Smooth muscle cell (in vitro differentiated cells): Measurements from ENCODE around the gene TNFAIP8L3. TPM values are rescaled to one million over a fixed set of nuclear protein-coding genes. Genes with fewer than 3 reads are reported as not detected.

ENCODE experiments used
- DNase-seq: peaks from one replicate; lab custom pipeline; 2025; ENCODE audit not compliant: unreplicated experiment; lab: John Stamatoyannopoulos, UW
- H2AFZ ChIP-seq: fragments of 200-600 bp; sonication (generic); 2 replicates; pipeline ENCODE4 v1.6.0; 2016; ENCODE audit warnings: antibody characterized with exemption, low read depth, mild to moderate bottlenecking
- H3F3A ChIP-seq: fragments of 200-600 bp; sonication (generic); 2 replicates; pipeline ENCODE4 v1.6.0; 2017; ENCODE audit warnings: antibody characterized with exemption, low read depth
- H3K27ac ChIP-seq: fragments of 200-600 bp; sonication (generic); 2 replicates; pipeline ENCODE4 v1.5.1; 2016; ENCODE audit warnings: low read depth, mild to moderate bottlenecking
- H3K27me3 ChIP-seq: fragments of 200-600 bp; sonication (generic); 2 replicates; pipeline ENCODE4 v1.6.1; 2016; ENCODE audit warnings: low read depth, mild to moderate bottlenecking
- H3K36me3 ChIP-seq: fragments of 200-600 bp; sonication (generic); 2 replicates; pipeline ENCODE4 v1.5.1; 2016; ENCODE audit warnings: low read depth
- H3K4me1 ChIP-seq: fragments of 200-600 bp; sonication (generic); 2 replicates; pipeline ENCODE4 v1.5.1; 2016; ENCODE audit warnings: low read depth
- H3K4me2 ChIP-seq: fragments of 200-600 bp; sonication (generic); 2 replicates; pipeline ENCODE4 v1.6.0; 2016; ENCODE audit warnings: mild to moderate bottlenecking
- H3K4me3 ChIP-seq: fragments of 200-600 bp; sonication (generic); 2 replicates; pipeline ENCODE4 v1.5.1; 2016; ENCODE audit warnings: mild to moderate bottlenecking
- H3K79me2 ChIP-seq: fragments of 200-600 bp; sonication (generic); 2 replicates; pipeline ENCODE4 v1.6.0; 2016; ENCODE audit warnings: low read depth, mild to moderate bottlenecking
- H3K9ac ChIP-seq: fragments of 200-600 bp; sonication (generic); 2 replicates; pipeline ENCODE4 v1.6.0; 2016; ENCODE audit warnings: low read depth
- H3K9me3 ChIP-seq: fragments of 200-600 bp; sonication (generic); replicated peaks from 2 replicates; pipeline ENCODE4 v1.5.1; 2016; ENCODE audit warnings: low read depth
- H4K20me1 ChIP-seq: fragments of 200-600 bp; sonication (generic); 2 replicates; pipeline ENCODE4 v1.6.0; 2016; ENCODE audit warnings: low read depth
- CTCF ChIP-seq: fragments of 200-600 bp; sonication (generic); IDR thresholded peaks from 2 replicates; pipeline ENCODE4 v1.5.1; 2017; ENCODE audit warnings: borderline replicate concordance, mild to moderate bottlenecking, antibody characterized with exemption; ENCODE audit not compliant: insufficient read depth, poor library complexity, severe bottlenecking
- WGBS: methylation state at CpG from one replicate; pipeline ENCODE4 v1.1.7; 2016; ENCODE audit warnings: low lambda C conversion rate; 5-methylcytosine and 5-hydroxymethylcytosine counted together
- polyA plus RNA-seq: library from polyadenylated mRNA; unstranded; fragments of >200 nt; fragmentation: Nextera tagmentation; extraction: Ambion mirVana; gene quantifications from 2 replicates; pipeline ENCODE4 v1.2.1, GENCODE V29; 2016
- total RNA-seq: library from RNA; depleted of rRNA; stranded (reverse); fragments of >200 nt; gene quantifications from 2 replicates; pipeline ENCODE4 v1.2.3, GENCODE V29; 2014

TNFAIP8L3 gene
- total and polyA plus RNA-seq, 2 experiments from 2014 or later: not detected

GRCh38 chr15:51137880-51138430 is 43.2 kb upstream of the TNFAIP8L3 start:
- Histone ChIP-seq H3K79me2 (no peaks in the 10 kb centered on the region), H3K4me2 (no peak overlapping the region), H3K4me3 (no peak overlapping the region), H3K27ac (no peak overlapping the region), H3K27me3 (no peaks in the 10 kb centered on the region), H3K4me1 (no peaks in the 10 kb centered on the region), H4K20me1 (no peaks in the 10 kb centered on the region), H3K9me3 (no peaks in the 10 kb centered on the region), H3K36me3 (no peaks in the 10 kb centered on the region), H3F3A (no peaks in the 10 kb centered on the region), H3K9ac (no peak overlapping the region), H2AFZ (no peak overlapping the region)
- no peak for DNase-seq
- no peak for TF ChIP-seq CTCF
- 60% methylated on average over 5 of the region's 5 CpGs for WGBS

- no peak for TF ChIP-seq CTCF
- H3K27me3 ChIP-seq: no peaks in the 10 kb centered on the region
- 83% methylated on average over 1 of the region's 1 CpG for WGBS
These were observed 42.3 kb upstream of the TNFAIP8L3 start for GRCh38 chr15:51137024-51137423.

GRCh38 chr15:51135276-51135675 is 40.6 kb upstream of the TNFAIP8L3 start:
- 97% methylated on average over 2 of the region's 2 CpGs for WGBS
- no peak for TF ChIP-seq CTCF
- H2AFZ ChIP-seq: no peak overlapping the region

More at GRCh38 chr15:51137024-51137423, 42.3 kb upstream of the TNFAIP8L3 start:
- Histone ChIP-seq H3K4me2 (no peak overlapping the region), H3K4me3 (no peak overlapping the region), H3K9ac (no peak overlapping the region), H3K36me3 (no peaks in the 10 kb centered on the region), H3K79me2 (no peaks in the 10 kb centered on the region), H3K4me1 (no peaks in the 10 kb centered on the region), H2AFZ (no peak overlapping the region), H3F3A (no peaks in the 10 kb centered on the region), H3K27ac (no peak overlapping the region), H4K20me1 (no peaks in the 10 kb centered on the region), H3K9me3 (no peaks in the 10 kb centered on the region)
- DNase-seq: no peak

GRCh38 chr15:51134416-51135199 is 39.9 kb upstream of the TNFAIP8L3 start:
- no peaks in the 10 kb centered on the region for H3K9me3 ChIP-seq

More at GRCh38 chr15:51135276-51135675, 40.6 kb upstream of the TNFAIP8L3 start:
- no peak overlapping the region for H3K27ac ChIP-seq
- no peak overlapping the region for H3K9ac ChIP-seq
- H3F3A ChIP-seq: no peaks in the 10 kb centered on the region
- H3K4me3 ChIP-seq: no peak overlapping the region
- no peaks in the 10 kb centered on the region for H3K4me1 ChIP-seq
- H3K4me2 ChIP-seq: no peak overlapping the region
- no peaks in the 10 kb centered on the region for H3K79me2 ChIP-seq
- H3K36me3 ChIP-seq: no peaks in the 10 kb centered on the region
- H3K9me3 ChIP-seq: no peaks in the 10 kb centered on the region
- no peaks in the 10 kb centered on the region for H4K20me1 ChIP-seq
- no peaks in the 10 kb centered on the region for H3K27me3 ChIP-seq
- no peak for DNase-seq

More at GRCh38 chr15:51134416-51135199, 39.9 kb upstream of the TNFAIP8L3 start:
- no peaks in the 10 kb centered on the region for H3K36me3 ChIP-seq
- DNase-seq: no peak
- no peak overlapping the region for H3K9ac ChIP-seq
- no peaks in the 10 kb centered on the region for H3F3A ChIP-seq
- no peaks in the 10 kb centered on the region for H3K79me2 ChIP-seq
- no peak overlapping the region for H3K4me3 ChIP-seq
- no peak overlapping the region for H3K27ac ChIP-seq
- H3K27me3 ChIP-seq: no peaks in the 10 kb centered on the region
- no peak for TF ChIP-seq CTCF
- H3K4me2 ChIP-seq: no peak overlapping the region
- H2AFZ ChIP-seq: no peak overlapping the region
- no peaks in the 10 kb centered on the region for H4K20me1 ChIP-seq
- no peaks in the 10 kb centered on the region for H3K4me1 ChIP-seq
